ENCODE data around the gene HCRTR1. TPM values are rescaled to one million over a fixed set of nuclear protein-coding genes. Genes with fewer than 3 reads are reported as not detected.

The HCRTR1 gene
- total RNA-seq, 1 donor from 2014 or later = not detected

- H3K36me3 Mint-ChIP-seq (ENCODE audit: insufficient read depth) = peaks cover 6% of the 10 kb centered on the region
- no peak for TF ChIP-seq CTCF (IDR thresholded peaks at IDR 0.05; ENCODE audit: unreplicated experiment)
- no peak for DNase-seq (ENCODE audit: low spot score, unreplicated experiment)
- no peaks in the 10 kb centered on the region for H3K9me3 Mint-ChIP-seq (ENCODE audit: low read depth)
- no peak overlapping the region for H3K4me3 Mint-ChIP-seq (ENCODE audit: low read depth)
- no peaks in the 10 kb centered on the region for H3K27me3 Mint-ChIP-seq
- H3K27ac Mint-ChIP-seq = no peak overlapping the region
- no peaks in the 10 kb centered on the region for H3K4me1 Mint-ChIP-seq (ENCODE audit: low read depth)
These were observed 10.6 kb downstream of the HCRTR1 start for GRCh38 chr1:31627930-31628559.

- Mint-ChIP-seq H3K4me3 (ENCODE audit: low read depth) (no peak overlapping the region), H3K27ac (no peak overlapping the region), H3K36me3 (ENCODE audit: insufficient read depth) (peaks cover 6% of the 10 kb centered on the region), H3K4me1 (ENCODE audit: low read depth) (no peaks in the 10 kb centered on the region), H3K9me3 (ENCODE audit: low read depth) (no peaks in the 10 kb centered on the region), H3K27me3 (no peaks in the 10 kb centered on the region)
- TF ChIP-seq CTCF (IDR thresholded peaks at IDR 0.05; ENCODE audit: unreplicated experiment) = no peak
- DNase-seq (ENCODE audit: low spot score, unreplicated experiment) = no peak
These were observed 11.6 kb downstream of the HCRTR1 start for GRCh38 chr1:31628931-31629556.

- TF ChIP-seq CTCF (IDR thresholded peaks at IDR 0.05; ENCODE audit: unreplicated experiment) = no peak
- Mint-ChIP-seq H3K4me1 (ENCODE audit: low read depth) (peaks cover 2% of the 10 kb centered on the region), H3K36me3 (ENCODE audit: insufficient read depth) (peaks cover 6% of the 10 kb centered on the region), H3K27me3 (no peaks in the 10 kb centered on the region), H3K27ac (no peak overlapping the region), H3K4me3 (ENCODE audit: low read depth) (no peak overlapping the region), H3K9me3 (ENCODE audit: low read depth) (no peaks in the 10 kb centered on the region)
- DNase-seq (ENCODE audit: low spot score, unreplicated experiment) = no peak
These were observed 15.2 kb downstream of the HCRTR1 start for GRCh38 chr1:31632649-31633048.

- H3K9me3 Mint-ChIP-seq (ENCODE audit: low read depth) = no peaks in the 10 kb centered on the region
- H3K4me3 Mint-ChIP-seq (ENCODE audit: low read depth) = no peak overlapping the region
- no peaks in the 10 kb centered on the region for H3K27me3 Mint-ChIP-seq
- peak; percentile 44 for TF ChIP-seq CTCF (IDR thresholded peaks at IDR 0.05; ENCODE audit: unreplicated experiment)
- H3K4me1 Mint-ChIP-seq (ENCODE audit: low read depth) = peaks cover 2% of the 10 kb centered on the region
- H3K27ac Mint-ChIP-seq = no peak overlapping the region
- peaks cover 6% of the 10 kb centered on the region for H3K36me3 Mint-ChIP-seq (ENCODE audit: insufficient read depth)
- no peak for DNase-seq (ENCODE audit: low spot score, unreplicated experiment)
These were observed 15.6 kb downstream of the HCRTR1 start for GRCh38 chr1:31633117-31633516.

GRCh38 chr1:31637915-31638673 lies 20.6 kb downstream of the HCRTR1 start:
- TF ChIP-seq CTCF (IDR thresholded peaks at IDR 0.05; ENCODE audit: unreplicated experiment) = no peak
- DNase-seq (ENCODE audit: low spot score, unreplicated experiment) = no peak
- H3K4me1 Mint-ChIP-seq (ENCODE audit: low read depth) = peaks cover 2% of the 10 kb centered on the region
- H3K36me3 Mint-ChIP-seq (ENCODE audit: insufficient read depth) = no peaks in the 10 kb centered on the region
- no peaks in the 10 kb centered on the region for H3K9me3 Mint-ChIP-seq (ENCODE audit: low read depth)
- no peaks in the 10 kb centered on the region for H3K27me3 Mint-ChIP-seq
- no peak overlapping the region for H3K27ac Mint-ChIP-seq
- H3K4me3 Mint-ChIP-seq (ENCODE audit: low read depth) = no peak overlapping the region
